Subcutaneous adipose tissue (tissue), 4 donors: ENCODE data around the gene TPRX2. TPM values are rescaled to one million over a fixed set of nuclear protein-coding genes. Genes with fewer than 3 reads are reported as not detected.
"Not testable (repeated sequence)": the region's sequence is repeated elsewhere in the genome, so short reads cannot be mapped to it uniquely, and the experiment has no call there.

Source experiments
- total RNA-seq, 4 donors: library from RNA; depleted of rRNA; stranded (reverse); fragments of >200 nt; gene quantifications; one replicate each; pipeline ENCODE4 v1.1.0, GENCODE V29; 2016
- TF ChIP-seq, protein P1 (sequence below): fragments of 450-650 bp; IDR thresholded peaks from one replicate; pipeline ENCODE4 v1.5.1; 2016; ENCODE audit warnings: low read depth, mild to moderate bottlenecking, control low read depth, antibody characterized with exemption, moderate library complexity

Gene TPRX2, protein sequence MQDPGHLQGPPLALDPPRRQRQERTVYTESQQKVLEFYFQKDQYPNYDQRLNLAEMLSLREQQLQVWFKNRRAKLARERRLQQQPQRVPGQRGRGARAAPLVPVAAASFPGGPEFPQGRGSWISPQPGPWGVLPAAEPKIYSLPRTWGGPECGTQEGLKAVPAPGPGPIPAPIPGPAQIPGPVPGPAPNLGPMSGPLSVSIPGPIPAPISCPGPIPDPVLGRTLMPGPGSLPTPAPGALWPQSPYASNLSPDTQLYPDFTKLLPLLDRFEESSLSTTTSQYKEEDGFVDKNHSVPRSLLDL
- total RNA-seq = not detected

DNA sequence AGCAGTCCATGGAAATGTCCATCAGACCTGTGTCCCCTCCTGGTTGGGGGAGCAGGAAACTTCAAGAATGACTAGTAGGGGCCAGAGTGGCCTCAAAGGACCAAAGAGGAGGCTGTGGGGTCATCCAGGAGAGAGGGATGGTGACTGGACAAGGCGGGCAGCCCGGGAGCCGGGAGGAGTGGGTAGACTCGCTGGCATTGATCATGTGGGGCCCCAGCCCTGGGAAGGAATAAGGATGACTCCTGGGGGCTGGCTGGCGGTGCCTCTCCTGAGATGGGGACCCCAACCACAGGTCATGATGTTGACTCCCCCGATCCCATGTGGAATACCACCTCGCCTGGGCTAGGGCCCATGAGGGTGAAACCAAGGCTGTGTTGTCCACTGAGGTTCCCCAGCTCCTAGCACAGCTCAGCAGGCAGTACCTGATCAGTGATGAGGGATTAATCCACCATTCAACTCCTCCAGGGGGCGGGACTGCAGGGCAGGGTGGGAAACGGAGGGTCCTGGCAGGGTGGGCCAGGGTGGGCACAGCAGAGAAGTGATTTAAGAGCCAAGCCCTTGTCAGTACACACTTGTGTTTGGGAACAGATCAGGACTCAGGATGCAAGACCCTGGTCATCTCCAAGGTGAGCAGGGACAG lies at the start of gene TPRX2:
TSS of gene TPRX2 (plus strand) at position 590 of the 640 bp plus-strand sequence. CDS start at position 602, 12 bp downstream.
- TF ChIP-seq, protein P1, sequence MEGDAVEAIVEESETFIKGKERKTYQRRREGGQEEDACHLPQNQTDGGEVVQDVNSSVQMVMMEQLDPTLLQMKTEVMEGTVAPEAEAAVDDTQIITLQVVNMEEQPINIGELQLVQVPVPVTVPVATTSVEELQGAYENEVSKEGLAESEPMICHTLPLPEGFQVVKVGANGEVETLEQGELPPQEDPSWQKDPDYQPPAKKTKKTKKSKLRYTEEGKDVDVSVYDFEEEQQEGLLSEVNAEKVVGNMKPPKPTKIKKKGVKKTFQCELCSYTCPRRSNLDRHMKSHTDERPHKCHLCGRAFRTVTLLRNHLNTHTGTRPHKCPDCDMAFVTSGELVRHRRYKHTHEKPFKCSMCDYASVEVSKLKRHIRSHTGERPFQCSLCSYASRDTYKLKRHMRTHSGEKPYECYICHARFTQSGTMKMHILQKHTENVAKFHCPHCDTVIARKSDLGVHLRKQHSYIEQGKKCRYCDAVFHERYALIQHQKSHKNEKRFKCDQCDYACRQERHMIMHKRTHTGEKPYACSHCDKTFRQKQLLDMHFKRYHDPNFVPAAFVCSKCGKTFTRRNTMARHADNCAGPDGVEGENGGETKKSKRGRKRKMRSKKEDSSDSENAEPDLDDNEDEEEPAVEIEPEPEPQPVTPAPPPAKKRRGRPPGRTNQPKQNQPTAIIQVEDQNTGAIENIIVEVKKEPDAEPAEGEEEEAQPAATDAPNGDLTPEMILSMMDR = not testable (repeated sequence)

DNA sequence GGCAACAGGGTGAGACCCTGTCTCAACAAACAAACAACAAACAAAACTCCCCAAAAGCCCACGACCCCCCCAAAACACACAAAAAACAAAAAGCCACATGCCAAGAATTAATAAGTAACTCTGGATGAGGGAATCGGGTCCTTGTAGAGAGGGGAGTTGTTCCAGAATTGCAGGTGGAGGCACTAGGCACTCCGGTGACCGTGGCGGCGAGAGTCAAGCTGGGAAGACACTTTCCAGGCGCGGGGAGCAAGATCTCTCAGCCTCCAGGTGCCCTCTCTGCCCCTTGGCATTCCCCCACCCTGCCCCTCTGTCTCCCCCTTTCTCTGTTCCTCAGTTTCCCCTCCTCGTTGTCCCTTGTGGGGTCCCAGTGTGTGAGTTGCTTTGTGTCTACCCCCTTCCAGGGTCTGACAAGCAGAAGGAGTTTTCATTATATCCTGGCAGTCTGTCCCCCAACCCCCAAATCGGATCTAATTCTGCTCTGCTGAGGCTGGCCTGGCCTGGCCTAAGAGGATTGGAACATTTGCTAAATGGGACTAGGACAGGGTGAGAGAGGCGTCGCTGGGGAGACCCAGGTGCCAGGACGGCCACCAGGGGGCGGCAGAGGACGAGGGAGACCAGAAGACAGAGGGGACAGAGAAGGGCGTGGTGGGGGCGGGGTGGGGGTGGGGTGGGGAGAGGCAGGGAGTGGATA lies 45.6 kb upstream of the TPRX2 start:
- TF ChIP-seq, protein P1 = no peak

DNA sequence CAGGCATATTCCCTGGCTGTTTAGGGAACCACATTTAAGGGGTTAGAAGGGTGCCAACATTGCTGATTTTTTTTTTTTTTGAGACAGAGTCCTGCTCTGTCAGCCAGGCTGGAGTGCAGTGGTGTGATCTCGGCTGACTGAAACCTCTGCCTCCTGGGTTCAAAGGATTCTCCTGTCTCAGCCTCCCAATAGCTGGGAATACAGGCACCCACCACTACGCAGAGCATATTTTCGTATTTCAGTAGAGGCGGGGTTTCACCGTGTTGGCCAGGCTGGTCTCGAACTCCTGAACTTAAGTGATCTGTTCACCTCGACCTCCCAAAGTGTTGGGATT lies 45.1 kb upstream of the TPRX2 start:
- TF ChIP-seq, protein P1 = no peak

DNA sequence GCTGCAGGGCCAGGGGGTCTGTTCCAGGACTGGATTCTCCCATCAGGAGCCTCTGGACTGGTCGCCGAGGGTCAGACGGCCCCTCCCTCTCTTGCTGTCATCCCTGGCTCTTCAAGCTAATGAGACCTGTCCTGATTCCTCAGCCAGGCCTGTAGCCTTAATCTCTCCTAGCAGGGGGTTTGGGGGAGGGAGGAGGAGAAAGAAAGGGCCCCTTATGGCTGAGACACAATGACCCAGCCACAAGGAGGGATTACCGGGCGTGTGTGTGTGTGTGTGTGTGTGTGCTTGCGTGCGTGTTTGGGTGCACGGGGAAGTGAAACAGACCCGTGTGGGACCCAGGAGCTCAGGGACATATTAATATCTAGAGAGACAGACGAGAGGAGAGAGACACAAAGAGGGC lies 39.2 kb upstream of the TPRX2 start:
- TF ChIP-seq, protein P1 = no peak

DNA sequence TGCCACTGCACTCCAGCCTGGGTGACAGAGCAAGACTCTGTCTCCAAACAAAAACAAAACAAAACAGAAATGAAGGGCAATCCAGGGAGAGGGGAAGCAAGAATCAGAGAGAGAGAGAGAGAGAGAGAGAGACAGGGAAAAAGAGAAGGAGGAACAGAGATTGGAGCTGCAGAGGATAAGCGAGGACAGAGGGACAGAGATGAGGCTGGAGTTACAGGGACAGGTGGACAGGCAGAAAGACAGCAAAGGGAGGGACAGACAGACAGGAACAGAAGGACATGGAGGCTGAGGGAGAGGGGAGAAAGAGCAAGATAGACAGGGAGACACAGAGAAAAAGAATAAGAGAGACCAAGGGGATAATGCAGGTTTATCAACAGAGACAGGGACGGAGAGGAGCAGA lies 38.6 kb upstream of the TPRX2 start:
- TF ChIP-seq, protein P1 = no peak

DNA sequence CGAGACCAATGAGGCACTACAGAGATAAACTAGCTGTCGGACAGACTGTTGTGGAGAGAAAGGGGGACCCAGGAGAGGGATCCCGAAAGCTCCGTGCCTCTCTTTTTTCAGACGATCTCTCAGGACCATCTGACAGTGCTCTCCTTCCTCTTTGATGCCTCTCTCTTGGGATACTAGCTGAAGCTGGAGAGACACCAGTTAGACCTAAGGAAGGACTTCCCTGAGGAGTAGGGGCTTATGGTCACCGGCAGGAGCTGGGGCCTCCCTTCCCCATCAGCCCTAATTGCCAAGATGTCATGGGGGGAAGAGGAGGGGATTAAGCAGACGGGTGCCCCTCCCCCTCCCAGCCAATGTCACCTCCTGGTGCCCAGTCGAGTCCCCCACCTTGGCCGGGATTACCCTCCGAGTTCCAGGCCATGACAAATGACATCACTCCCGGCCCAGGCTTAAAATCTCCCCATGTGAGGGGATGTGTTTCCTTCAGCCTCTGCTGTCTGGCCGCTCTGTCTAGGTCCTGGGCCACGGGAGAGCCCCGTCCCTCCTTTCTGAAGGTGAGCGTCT lies 37.5 kb upstream of the TPRX2 start, which contains the start of gene CRX:
TSS of gene CRX (plus strand) at position 478 of the 561 bp plus-strand sequence. CDS start 12,507 bp downstream, outside the sequence.
- TF ChIP-seq, protein P1 = no peak

DNA sequence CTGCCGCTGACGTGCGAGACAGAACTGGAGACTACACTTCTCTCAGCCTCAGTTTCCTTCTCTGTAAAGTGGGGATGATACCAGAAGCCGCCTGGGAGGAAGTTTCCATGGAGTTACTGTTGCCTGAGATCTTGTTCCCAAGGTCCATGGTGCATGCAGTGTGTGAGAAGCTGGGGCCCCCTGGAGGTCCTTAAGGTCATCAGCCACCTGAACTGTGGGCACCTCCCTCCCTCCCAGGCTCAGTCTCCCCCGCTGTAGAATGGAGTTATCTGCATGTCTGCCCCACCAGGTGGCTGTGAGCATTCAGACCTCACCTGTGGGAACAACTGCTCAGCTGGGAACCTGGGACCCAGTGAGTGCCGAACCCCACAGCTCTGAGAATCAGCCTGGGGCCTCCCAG lies 34.6 kb upstream of the TPRX2 start:
- TF ChIP-seq, protein P1 = no peak
